ENCODE data around the gene HTR6. TPM values are rescaled to one million over a fixed set of nuclear protein-coding genes. Genes with fewer than 3 reads are reported as not detected.

Gene HTR6
- total and polyA plus RNA-seq, 9 donors: not detected

DNA sequence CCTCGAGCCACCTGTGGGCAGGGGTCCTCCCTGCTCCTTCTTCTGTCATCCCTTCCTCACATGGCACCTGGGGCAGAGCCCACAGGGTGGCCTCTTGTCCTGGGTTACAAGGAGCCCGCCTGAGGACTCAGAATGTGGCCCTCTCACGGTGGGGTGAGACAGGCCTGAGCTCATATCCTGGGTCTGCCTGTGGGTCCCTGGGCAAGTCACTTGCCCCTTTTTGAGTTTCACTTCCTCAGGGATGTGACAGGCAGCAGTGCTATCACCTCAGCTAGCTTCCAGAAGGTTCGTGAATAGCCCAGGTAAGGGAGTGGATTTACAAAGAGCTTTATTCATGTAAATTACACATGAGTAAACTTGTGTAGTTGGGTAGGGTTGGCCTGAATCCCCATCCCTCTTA lies 33.5 kb downstream of the HTR6 start:
- Histone ChIP-seq H3K36me3 (ENCODE audit: control insufficient read depth, insufficient read depth, low read length) (no peaks in the 10 kb centered on the region), H3K4me3 (ENCODE audit: low read length) (no peak overlapping the region), H3K4me1 (ENCODE audit: control insufficient read depth, insufficient read depth, low read length) (no peaks in the 10 kb centered on the region), H3K27me3 (ENCODE audit: control insufficient read depth, insufficient read depth, low read length) (no peaks in the 10 kb centered on the region), H3K9me3 (replicated peaks; ENCODE audit: control insufficient read depth, low read depth, low read length) (no peaks in the 10 kb centered on the region), H3K27ac (ENCODE audit: low read length) (no peak overlapping the region)
- no peak for DNase-seq
- 87% methylated on average over 3 of the region's 4 CpGs for WGBS (ENCODE audit: insufficient coverage)

DNA sequence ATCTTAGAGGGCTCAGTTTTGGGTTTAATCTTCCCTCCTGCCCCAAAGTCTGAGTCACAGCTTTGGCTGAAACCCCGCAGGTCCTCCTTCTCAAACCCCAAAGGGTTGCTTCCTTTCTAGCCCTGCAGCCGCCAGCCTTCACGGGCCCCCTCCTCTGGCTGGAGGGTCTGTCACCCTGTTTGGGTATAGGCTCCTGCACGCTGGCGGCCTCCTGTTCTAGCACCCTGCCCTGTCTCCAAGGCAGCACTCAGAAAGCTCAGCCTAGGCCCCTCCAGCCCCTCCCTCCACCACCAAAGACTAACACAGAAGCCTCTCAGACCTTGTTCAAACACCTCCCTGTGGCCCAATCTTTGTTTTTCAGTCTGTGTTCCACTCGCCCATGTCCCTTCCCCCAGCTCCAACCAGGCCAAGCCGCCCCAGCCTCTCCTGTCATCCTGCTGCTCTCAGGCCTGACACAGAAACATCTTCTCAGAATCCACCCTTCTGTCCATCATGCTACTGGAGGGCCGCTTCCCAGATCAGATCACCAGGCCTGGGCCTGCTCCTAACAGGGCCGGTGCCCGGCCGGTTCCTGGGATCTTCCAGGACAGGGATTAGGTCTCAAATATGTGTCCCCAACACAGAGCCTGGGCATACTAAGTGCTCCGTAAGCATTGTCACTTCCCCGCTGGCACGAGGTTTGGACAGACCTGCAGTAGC lies 35.6 kb downstream of the HTR6 start:
- Histone ChIP-seq H3K36me3 (ENCODE audit: control insufficient read depth, insufficient read depth, low read length) (no peaks in the 10 kb centered on the region), H3K27me3 (ENCODE audit: control insufficient read depth, insufficient read depth, low read length) (no peaks in the 10 kb centered on the region), H3K4me1 (ENCODE audit: control insufficient read depth, insufficient read depth, low read length) (peaks cover 6% of the 10 kb centered on the region), H3K4me3 (ENCODE audit: low read length) (no peak overlapping the region), H3K27ac (ENCODE audit: low read length) (no peak overlapping the region), H3K9me3 (replicated peaks; ENCODE audit: control insufficient read depth, low read depth, low read length) (no peaks in the 10 kb centered on the region)
- no peak for DNase-seq
- WGBS (ENCODE audit: insufficient coverage): 76% methylated on average over 14 of the region's 14 CpGs

DNA sequence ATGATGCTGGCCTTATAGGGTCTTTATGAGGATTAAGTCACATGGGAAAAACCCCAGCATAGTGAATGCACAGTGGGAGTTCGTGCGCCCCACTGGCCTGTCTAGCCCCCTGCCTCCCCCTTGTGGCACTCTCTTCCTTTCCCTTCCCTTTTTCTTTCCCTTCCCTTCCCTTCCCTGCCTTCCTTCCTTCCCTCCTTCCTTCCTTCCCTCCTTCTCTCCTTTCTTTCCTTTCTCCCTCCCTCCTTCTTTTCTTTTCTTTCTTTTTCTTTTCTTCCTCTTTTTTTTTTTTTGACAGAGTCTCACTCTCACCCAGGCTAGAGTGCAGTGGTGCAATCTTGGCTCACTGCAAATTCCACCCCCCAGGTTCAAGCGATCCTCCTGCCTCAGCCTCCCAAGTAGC lies 38.6 kb downstream of the HTR6 start:
- no peak overlapping the region for H3K4me3 ChIP-seq (ENCODE audit: low read length)
- no peak for DNase-seq
- no peaks in the 10 kb centered on the region for H3K27me3 ChIP-seq (ENCODE audit: control insufficient read depth, insufficient read depth, low read length)
- no peaks in the 10 kb centered on the region for H3K9me3 ChIP-seq (replicated peaks; ENCODE audit: control insufficient read depth, low read depth, low read length)
- peaks cover 6% of the 10 kb centered on the region for H3K4me1 ChIP-seq (ENCODE audit: control insufficient read depth, insufficient read depth, low read length)
- H3K27ac ChIP-seq (ENCODE audit: low read length): no peak overlapping the region
- 56% methylated on average over 2 of the region's 3 CpGs for WGBS (ENCODE audit: insufficient coverage)
- H3K36me3 ChIP-seq (ENCODE audit: control insufficient read depth, insufficient read depth, low read length): no peaks in the 10 kb centered on the region

DNA sequence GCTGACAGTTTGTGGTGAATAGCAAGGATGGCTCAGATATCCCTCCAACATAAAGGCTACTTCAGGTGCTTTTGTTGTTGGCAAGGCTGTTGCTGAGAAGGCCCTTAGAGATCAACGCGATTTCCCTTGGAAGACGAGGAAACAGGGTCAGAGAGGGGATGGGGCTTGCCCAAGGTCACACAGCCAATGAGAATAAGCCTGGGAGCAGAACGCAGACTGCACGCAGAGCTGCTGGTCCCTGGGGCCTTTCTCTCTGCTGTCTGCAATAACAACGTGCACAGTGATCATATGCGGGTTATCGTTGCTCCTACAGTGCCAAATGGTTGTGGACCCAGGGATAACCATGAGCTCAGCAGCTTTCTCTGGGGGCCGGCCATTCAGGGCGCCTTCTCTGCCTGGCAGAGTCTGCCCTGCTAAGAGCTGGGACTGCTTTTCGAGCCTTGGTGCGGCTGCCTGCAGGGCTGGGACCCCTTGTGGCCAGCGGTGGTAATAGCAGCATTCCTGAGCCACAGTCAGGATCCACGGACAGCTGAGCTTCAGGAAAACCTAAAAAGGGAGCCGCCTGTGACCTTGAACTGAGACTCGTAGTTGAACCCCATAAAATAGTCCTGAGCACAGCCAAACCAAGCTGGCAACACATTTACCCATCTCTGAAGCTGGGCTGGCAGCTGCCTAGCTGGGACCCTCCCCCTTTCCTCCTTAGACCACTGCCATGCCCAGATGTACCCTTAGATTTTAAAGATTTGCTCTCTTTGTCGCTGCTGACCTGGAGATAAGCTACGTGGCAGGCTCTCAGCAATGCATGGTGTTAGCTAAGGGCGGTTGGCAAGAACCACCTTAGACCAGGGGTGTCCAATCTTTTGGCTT lies 39.8 kb downstream of the HTR6 start:
- DNase-seq: peak; percentile 71
- Histone ChIP-seq H3K9me3 (replicated peaks; ENCODE audit: control insufficient read depth, low read depth, low read length) (no peaks in the 10 kb centered on the region), H3K36me3 (ENCODE audit: control insufficient read depth, insufficient read depth, low read length) (no peaks in the 10 kb centered on the region), H3K27me3 (ENCODE audit: control insufficient read depth, insufficient read depth, low read length) (no peaks in the 10 kb centered on the region), H3K27ac (ENCODE audit: low read length) (no peak overlapping the region), H3K4me3 (ENCODE audit: low read length) (no peak overlapping the region), H3K4me1 (ENCODE audit: control insufficient read depth, insufficient read depth, low read length) (peaks cover 6% of the 10 kb centered on the region)
- 13% methylated on average over 19 of the region's 19 CpGs for WGBS (ENCODE audit: insufficient coverage)

DNA sequence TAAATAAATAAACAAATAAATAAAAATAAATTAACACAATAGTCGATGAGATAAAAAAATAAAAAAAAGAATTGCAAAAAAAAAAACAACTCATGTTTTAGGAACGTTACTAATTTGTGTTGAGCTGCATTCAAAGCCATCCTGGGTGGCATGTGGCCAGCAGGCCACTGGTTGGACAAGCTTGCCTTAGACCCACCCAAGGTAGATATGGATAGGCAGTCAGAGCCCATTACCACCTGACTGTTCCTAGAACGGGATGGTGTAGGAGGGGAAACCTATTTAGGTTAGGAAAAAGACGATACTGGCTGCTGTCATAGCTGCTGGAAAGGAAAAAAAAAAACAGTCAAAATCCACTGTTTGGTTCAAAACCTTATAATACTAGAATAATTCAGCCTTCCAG lies 40.8 kb downstream of the HTR6 start:
- no peaks in the 10 kb centered on the region for H3K27me3 ChIP-seq (ENCODE audit: control insufficient read depth, insufficient read depth, low read length)
- no peak overlapping the region for H3K4me3 ChIP-seq (ENCODE audit: low read length)
- WGBS (ENCODE audit: insufficient coverage): no CpG with 5 or more reads among the region's 4 CpGs
- no peak overlapping the region for H3K27ac ChIP-seq (ENCODE audit: low read length)
- peaks cover 6% of the 10 kb centered on the region for H3K4me1 ChIP-seq (ENCODE audit: control insufficient read depth, insufficient read depth, low read length)
- no peaks in the 10 kb centered on the region for H3K9me3 ChIP-seq (replicated peaks; ENCODE audit: control insufficient read depth, low read depth, low read length)
- DNase-seq: no peak
- no peaks in the 10 kb centered on the region for H3K36me3 ChIP-seq (ENCODE audit: control insufficient read depth, insufficient read depth, low read length)

DNA sequence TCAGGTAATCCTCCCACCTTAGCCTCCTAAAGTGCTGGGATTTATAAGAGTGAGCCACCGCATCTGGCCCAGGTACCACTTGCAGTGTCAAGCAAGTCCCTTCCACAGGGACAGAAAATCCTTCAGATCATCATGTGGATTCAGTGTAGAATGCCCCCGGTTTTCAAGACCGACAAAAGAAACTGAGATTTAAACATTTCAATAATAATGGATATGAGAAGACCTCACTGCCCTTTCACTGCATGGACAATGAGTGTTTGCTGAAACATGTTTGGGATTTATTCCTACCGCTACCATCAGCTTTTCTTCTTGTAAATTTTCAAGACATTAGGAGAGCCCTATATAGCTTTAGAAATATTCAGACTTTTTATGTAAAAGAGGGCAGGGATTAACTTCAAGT lies 41.5 kb downstream of the HTR6 start:
- Histone ChIP-seq H3K36me3 (ENCODE audit: control insufficient read depth, insufficient read depth, low read length) (no peaks in the 10 kb centered on the region), H3K27ac (ENCODE audit: low read length) (no peak overlapping the region), H3K9me3 (replicated peaks; ENCODE audit: control insufficient read depth, low read depth, low read length) (no peaks in the 10 kb centered on the region), H3K4me3 (ENCODE audit: low read length) (no peak overlapping the region), H3K27me3 (ENCODE audit: control insufficient read depth, insufficient read depth, low read length) (no peaks in the 10 kb centered on the region), H3K4me1 (ENCODE audit: control insufficient read depth, insufficient read depth, low read length) (peaks cover 6% of the 10 kb centered on the region)
- WGBS (ENCODE audit: insufficient coverage): no CpG with 5 or more reads among the region's 4 CpGs
- no peak for DNase-seq

DNA sequence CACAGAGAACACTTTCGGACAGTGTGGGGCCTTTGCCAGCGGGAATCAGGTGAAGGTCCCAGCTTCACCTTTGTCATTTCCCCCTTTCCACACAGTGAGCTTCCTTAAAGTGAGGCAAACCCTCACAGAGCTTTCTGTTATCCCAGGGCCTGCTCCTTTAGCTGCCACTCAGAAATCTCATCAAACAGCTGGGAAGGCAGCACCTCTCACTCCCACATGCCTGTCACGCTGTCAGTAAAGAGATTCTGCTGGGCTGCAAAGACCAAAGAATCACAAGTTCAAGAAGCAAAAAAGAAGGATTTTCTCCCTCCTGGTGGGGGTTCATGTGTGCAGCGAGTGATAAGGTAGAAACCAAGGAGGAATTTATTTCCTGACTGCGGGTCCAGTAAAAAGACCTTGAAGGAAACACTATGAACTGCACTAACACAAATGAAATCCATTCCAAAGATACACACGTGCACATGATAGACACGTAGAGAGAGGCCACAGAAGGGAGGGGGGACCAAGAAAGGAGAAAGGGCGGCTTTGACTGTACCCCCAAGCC lies 44.0 kb downstream of the HTR6 start:
- Histone ChIP-seq H3K27ac (ENCODE audit: low read length) (no peak overlapping the region), H3K36me3 (ENCODE audit: control insufficient read depth, insufficient read depth, low read length) (no peaks in the 10 kb centered on the region), H3K9me3 (replicated peaks; ENCODE audit: control insufficient read depth, low read depth, low read length) (no peaks in the 10 kb centered on the region), H3K4me1 (ENCODE audit: control insufficient read depth, insufficient read depth, low read length) (peaks cover 6% of the 10 kb centered on the region), H3K27me3 (ENCODE audit: control insufficient read depth, insufficient read depth, low read length) (no peaks in the 10 kb centered on the region), H3K4me3 (ENCODE audit: low read length) (no peak overlapping the region)
- no peak for DNase-seq
- WGBS (ENCODE audit: insufficient coverage): 84% methylated on average over 3 of the region's 8 CpGs

DNA sequence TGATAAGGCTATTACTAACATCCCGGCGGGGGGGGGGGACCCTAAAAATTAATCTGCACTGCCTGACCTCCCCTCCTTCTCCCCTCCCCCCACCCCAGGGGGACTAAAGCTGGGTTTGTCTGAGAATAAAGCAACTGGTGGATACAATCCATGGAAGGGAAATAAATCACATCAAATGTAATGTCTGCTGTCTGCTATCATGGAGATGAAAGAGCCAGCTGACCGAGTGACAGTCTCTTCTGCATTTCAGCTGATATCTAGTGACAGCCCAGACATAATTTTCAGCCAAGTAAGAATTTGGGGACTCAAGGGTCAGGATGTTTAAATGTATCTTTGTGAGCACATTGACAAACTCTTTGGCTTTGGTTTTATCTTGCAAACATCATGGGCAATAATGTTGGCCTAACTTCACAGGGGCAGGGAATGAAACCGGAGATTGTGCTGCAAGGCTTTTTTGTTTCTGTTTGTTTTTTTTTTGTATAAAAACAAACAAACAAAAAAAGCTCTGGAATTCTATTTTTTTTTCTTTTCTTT lies 44.7 kb downstream of the HTR6 start:
- WGBS (ENCODE audit: insufficient coverage): no CpG with 5 or more reads among the region's 4 CpGs
- no peak for DNase-seq
- H3K9me3 ChIP-seq (replicated peaks; ENCODE audit: control insufficient read depth, low read depth, low read length): no peaks in the 10 kb centered on the region
- H3K27ac ChIP-seq (ENCODE audit: low read length): no peak overlapping the region
- H3K36me3 ChIP-seq (ENCODE audit: control insufficient read depth, insufficient read depth, low read length): no peaks in the 10 kb centered on the region
- H3K4me3 ChIP-seq (ENCODE audit: low read length): no peak overlapping the region
- peaks cover 4% of the 10 kb centered on the region for H3K4me1 ChIP-seq (ENCODE audit: control insufficient read depth, insufficient read depth, low read length)
- no peaks in the 10 kb centered on the region for H3K27me3 ChIP-seq (ENCODE audit: control insufficient read depth, insufficient read depth, low read length)

DNA sequence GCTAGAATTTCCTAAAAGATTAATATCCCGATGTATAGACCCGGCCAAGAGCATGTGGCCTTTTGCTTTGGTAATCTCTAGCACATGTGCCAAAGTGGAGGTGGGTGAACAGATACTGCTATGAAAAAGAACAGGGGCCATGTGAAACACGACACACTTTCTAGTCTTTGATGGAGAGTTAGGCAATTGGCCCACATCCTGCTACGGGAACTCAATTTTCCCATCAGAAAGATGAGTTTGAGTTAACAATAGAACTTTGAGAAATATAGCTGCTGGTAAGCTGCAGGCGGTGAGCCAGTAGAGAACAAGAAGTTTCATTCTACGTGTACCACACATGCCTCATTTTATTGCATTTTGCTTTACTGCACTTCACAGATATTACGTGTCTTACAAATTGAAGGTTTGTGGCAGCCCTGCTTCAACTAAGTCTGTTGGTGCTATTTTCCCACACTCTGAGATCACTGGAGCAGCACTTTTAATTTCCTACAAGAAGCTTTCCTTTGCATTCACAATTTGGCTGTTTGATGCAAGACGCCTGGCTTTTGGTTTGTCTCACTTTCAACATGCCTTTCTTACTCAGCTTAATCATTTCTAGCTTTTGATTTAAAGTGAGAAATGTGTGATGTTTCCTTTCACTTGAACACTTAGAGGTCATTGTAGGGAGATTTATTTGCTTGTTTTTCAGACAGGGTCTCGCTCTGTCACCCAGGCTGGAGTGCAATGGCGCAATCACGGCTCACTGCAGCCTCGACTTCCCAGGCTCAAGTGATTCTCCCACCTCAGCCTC lies 46.3 kb downstream of the HTR6 start:
- H3K36me3 ChIP-seq (ENCODE audit: control insufficient read depth, insufficient read depth, low read length): no peaks in the 10 kb centered on the region
- no peaks in the 10 kb centered on the region for H3K4me1 ChIP-seq (ENCODE audit: control insufficient read depth, insufficient read depth, low read length)
- WGBS (ENCODE audit: insufficient coverage): 30% methylated on average over 8 of the region's 12 CpGs
- no peak for DNase-seq
- no peak overlapping the region for H3K4me3 ChIP-seq (ENCODE audit: low read length)
- no peaks in the 10 kb centered on the region for H3K9me3 ChIP-seq (replicated peaks; ENCODE audit: control insufficient read depth, low read depth, low read length)
- H3K27me3 ChIP-seq (ENCODE audit: control insufficient read depth, insufficient read depth, low read length): no peaks in the 10 kb centered on the region
- no peak overlapping the region for H3K27ac ChIP-seq (ENCODE audit: low read length)

Data from muscle of leg (tissue), 11 donors.